GM12874 (cell line): Measurements from ENCODE around the gene EHD3.

Experiments used
- TF ChIP-seq, protein P1 (sequence below): IDR thresholded peaks from 2 replicates; pipeline ENCODE4 v1.5.1; 2011; ENCODE audit warnings: low read depth, mild to moderate bottlenecking, control low read depth, low read length, moderate library complexity; ENCODE audit not compliant: insufficient read depth

Gene EHD3

DNA sequence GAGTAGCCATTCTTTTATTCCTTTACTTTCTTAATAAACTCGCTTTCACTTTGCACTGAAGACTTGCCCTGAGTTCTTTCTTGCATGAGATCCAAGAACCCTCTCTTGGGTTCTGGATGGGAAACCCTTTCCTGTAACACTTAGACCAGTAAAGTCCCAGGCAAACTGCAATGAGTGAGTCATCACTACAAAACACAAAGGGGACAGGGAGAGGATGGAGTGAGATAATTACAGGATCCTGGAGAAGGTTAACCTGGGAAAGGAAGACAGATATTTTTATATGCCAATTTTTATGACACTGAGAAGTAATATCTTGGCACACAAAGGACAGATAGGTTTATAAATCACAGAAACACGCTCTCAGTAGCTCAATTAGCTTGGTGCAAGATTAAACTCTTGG is 48.7 kb downstream of the EHD3 start:
- TF ChIP-seq, protein P1, sequence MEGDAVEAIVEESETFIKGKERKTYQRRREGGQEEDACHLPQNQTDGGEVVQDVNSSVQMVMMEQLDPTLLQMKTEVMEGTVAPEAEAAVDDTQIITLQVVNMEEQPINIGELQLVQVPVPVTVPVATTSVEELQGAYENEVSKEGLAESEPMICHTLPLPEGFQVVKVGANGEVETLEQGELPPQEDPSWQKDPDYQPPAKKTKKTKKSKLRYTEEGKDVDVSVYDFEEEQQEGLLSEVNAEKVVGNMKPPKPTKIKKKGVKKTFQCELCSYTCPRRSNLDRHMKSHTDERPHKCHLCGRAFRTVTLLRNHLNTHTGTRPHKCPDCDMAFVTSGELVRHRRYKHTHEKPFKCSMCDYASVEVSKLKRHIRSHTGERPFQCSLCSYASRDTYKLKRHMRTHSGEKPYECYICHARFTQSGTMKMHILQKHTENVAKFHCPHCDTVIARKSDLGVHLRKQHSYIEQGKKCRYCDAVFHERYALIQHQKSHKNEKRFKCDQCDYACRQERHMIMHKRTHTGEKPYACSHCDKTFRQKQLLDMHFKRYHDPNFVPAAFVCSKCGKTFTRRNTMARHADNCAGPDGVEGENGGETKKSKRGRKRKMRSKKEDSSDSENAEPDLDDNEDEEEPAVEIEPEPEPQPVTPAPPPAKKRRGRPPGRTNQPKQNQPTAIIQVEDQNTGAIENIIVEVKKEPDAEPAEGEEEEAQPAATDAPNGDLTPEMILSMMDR: no peak

- TF ChIP-seq, protein P1: no peak
These were observed 50.2 kb downstream of the EHD3 start for GRCh38 chr2:31284107-31284506.

DNA sequence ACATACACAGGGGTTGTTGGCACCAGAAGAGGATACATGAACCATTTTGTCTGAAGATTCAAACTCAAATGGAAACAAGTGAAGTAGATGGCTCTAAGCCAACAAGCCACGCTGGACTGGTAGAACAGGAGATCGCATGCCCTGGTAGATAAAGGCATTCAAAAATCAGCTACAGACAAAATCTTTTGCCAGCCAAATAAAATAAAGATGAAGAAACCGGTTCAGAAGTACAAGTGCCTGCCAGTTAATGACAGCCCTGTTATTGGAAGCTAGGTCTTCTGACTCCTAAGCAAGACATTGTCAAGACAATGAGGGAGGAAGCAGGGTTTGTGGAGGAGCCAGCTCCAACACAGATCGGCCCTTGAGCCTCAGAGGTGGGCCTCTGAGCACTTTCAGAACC is 52.3 kb downstream of the EHD3 start:
- TF ChIP-seq, protein P1: no peak

- TF ChIP-seq, protein P1: no peak
These were observed 53.1 kb downstream of the EHD3 start for GRCh38 chr2:31286961-31287550.

DNA sequence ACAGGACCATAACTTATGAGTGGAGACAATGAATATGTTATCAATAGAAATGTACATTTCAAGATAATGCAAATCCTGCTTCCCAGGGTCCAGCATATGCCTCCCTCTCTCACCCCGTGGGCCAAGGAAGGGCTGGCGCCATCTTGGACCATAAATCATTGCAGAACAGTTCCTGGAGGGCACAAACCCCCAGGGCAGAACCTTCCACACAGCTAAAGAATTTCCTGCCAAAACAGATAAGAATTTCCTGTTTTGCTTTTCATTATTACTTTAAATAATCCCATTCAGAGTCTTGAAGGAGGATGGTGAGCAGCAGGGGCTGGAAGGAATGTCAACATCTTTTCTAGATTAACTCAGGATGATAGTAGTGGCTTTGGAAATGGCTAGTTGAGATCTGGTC is 53.7 kb downstream of the EHD3 start:
- TF ChIP-seq, protein P1: no peak

GRCh38 chr2:31294196-31294595 is 60.2 kb downstream of the EHD3 start:
- TF ChIP-seq, protein P1: no peak

- TF ChIP-seq, protein P1: no peak
These were observed 62.8 kb downstream of the EHD3 start for GRCh38 chr2:31296641-31297287.
